ENCODE data around the gene MTLN. TPM values are rescaled to one million over a fixed set of nuclear protein-coding genes. Genes with fewer than 3 reads are reported as not detected.

MTLN gene
- total and polyA plus RNA-seq, 10 of the 15 experiments (the other 5 are each of a cell fraction or from before 2014, with no cell fraction given): 6.6 to 140 (median 60.4) TPM

GRCh38 chr2:110221938-110222337 lies 9.6 kb upstream of the MTLN start:
- no peaks in the 10 kb centered on the region for H4K20me1 ChIP-seq (ENCODE audit: control insufficient read depth, insufficient read depth)
- DNase-seq (ENCODE audit: low read depth, low spot score) (no peak), FAIRE-seq (no peak), ATAC-seq (no peak)
- in situ Hi-C loops (cut with MboI): no loop called here
- H3K4me3 ChIP-seq: no peak overlapping the region
- 22% methylated on average over 4 of the region's 4 CpGs for WGBS (ENCODE audit: insufficient coverage, insufficient replicate concordance, low lambda C conversion rate, missing lambda C conversion rate)
- SMC1A ChIA-PET (ENCODE audit: uncharacterized antibody, unreplicated experiment): no interaction called here
- RAD21 ChIA-PET (ENCODE audit: unreplicated experiment): no interaction called here
- no peaks in the 10 kb centered on the region for H3K9me3 ChIP-seq (replicated peaks; ENCODE audit: control insufficient read depth, insufficient read depth, low read length)
- CTCF ChIA-PET: no interaction called here
- H3K4me1 ChIP-seq (ENCODE audit: control insufficient read depth, insufficient read depth, low read length): no peaks in the 10 kb centered on the region
- intact Hi-C loops (cut with micrococcal nuclease; ENCODE audit: unreplicated experiment): no loop called here
- no peaks in the 10 kb centered on the region for H3K79me2 ChIP-seq (ENCODE audit: control insufficient read depth, insufficient read depth, low read length)
- H3K27me3 ChIP-seq (replicated peaks in 1 of 2; ENCODE audit: control insufficient read depth in 2 of 2, insufficient read depth in 2 of 2, low read length in 1 of 2): no peaks in the 10 kb centered on the region; a peak in 2 of 4 replicates
- no peak overlapping the region for H3K4me2 ChIP-seq (ENCODE audit: control insufficient read depth, insufficient read depth)
- POLR2A ChIA-PET: no interaction called here
- H3K9ac ChIP-seq (ENCODE audit: control insufficient read depth, insufficient read depth, low read length): no peak overlapping the region
- no peaks in the 10 kb centered on the region for H3K36me3 ChIP-seq (ENCODE audit: control insufficient read depth in 2 of 2, insufficient read depth in 2 of 2, low read length in 1 of 2)
- H3K27ac ChIP-seq (ENCODE audit: control insufficient read depth, insufficient read depth): no peak overlapping the region
- TF ChIP-seq USF2 (IDR thresholded peaks at IDR 0.05; ENCODE audit: borderline replicate concordance, low read depth, low read length) (no peak), NBN (IDR thresholded peaks at IDR 0.05) (no peak), TCF7 (IDR thresholded peaks at IDR 0.05; ENCODE audit: borderline replicate concordance) (no peak), IKZF2 (IDR thresholded peaks at IDR 0.05) (no peak), ATF7 (IDR thresholded peaks at IDR 0.05; ENCODE audit: low read depth) (no peak), NR2F1 (conservative IDR thresholded peaks at IDR 0.05) (no peak), CUX1 (IDR thresholded peaks at IDR 0.05; ENCODE audit: insufficient replicate concordance, low read depth, low read length) (no peak), FOXK2 (IDR thresholded peaks at IDR 0.05) (no peak), SIX5 (IDR thresholded peaks at IDR 0.05; ENCODE audit: low read depth, low read length, severe bottlenecking) (no peak), CEBPB (IDR thresholded peaks at IDR 0.05; ENCODE audit: borderline replicate concordance in 1 of 2, low read depth in 2 of 2, low read length in 2 of 2) (no peak), MAX (IDR thresholded peaks at IDR 0.05; ENCODE audit: low read depth, low read length) (no peak), ZNF384 (IDR thresholded peaks at IDR 0.05; ENCODE audit: borderline replicate concordance, low read depth, low read length) (no peak), MTA2 (IDR thresholded peaks at IDR 0.05; ENCODE audit: low read depth) (no peak), ZBTB4 (CRISPR knock-in tag; IDR thresholded peaks at IDR 0.05) (no peak), WRNIP1 (IDR thresholded peaks at IDR 0.05; ENCODE audit: borderline replicate concordance, low read depth, low read length) (no peak)
- BruUV-seq (replicated peaks): no TSS peak
- H2AFZ ChIP-seq (ENCODE audit: control insufficient read depth, low read depth, low read length): no peak overlapping the region

Data from GM12878 (cell line).